ENCODE measurements around the gene SYT3. TPM values are rescaled to one million over a fixed set of nuclear protein-coding genes. Genes with fewer than 3 reads are reported as not detected.

The SYT3 gene
- total and polyA plus RNA-seq, 2 donors (not counting 3 experiments of a cell fraction or from before 2014, with no cell fraction given) = 0.11 to 0.53 TPM

DNA sequence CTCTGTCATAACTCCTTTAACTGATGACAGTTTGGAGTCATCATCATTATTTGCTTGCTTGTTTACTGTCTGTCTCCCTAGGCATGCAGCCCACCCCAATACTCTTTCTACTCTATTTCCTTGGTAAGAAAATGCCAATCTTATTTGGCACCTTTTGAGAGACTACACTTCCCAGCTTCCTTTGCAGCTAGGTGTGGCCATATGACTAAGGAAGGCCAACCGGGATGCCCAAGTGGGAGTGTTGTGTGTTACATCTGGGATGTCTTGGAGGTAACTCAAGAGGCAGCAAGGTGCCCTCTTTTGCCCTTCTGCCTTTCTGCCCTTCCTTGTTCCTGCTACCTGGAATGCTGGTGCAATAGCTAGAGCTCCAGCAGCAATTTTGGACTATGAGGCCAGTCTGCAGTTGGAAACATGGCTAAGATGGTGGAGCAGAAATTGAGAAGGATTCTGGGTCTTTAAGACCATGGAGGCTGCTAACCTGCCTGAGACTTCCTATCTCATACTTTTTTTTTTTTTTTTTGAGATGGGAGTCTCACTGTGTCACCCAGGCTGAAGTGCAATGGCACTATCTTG lies 37.0 kb upstream of the SYT3 start:
- Histone ChIP-seq H3K9me3 (replicated peaks; ENCODE audit: control insufficient read depth, insufficient read depth, low read length) (no peaks in the 10 kb centered on the region), H2AFZ (ENCODE audit: low read depth, low read length) (no peak overlapping the region), H3K4me2 (ENCODE audit: insufficient read depth, low read length) (no peak overlapping the region), H3K9me1 (replicated peaks; ENCODE audit: control insufficient read depth, extremely low read depth, insufficient read depth, low read length) (no peaks in the 10 kb centered on the region), H3K27ac (ENCODE audit: insufficient read depth, low read depth, low read length) (no peak overlapping the region), H3K4me3 (replicated peaks in 1 of 3; ENCODE audit: insufficient read depth in 1 of 3, low read depth in 1 of 3, low read length in 3 of 3) (no peak overlapping the region), H3K27me3 (ENCODE audit: control insufficient read depth in 2 of 2, insufficient read depth in 2 of 2, low read length in 2 of 2) (peaks cover 0 to 4% of the 10 kb centered on the region in 2 experiments), H3K79me2 (ENCODE audit: control insufficient read depth, insufficient read depth, low read length) (no peaks in the 10 kb centered on the region), H4K20me1 (replicated peaks; ENCODE audit: control insufficient read depth, extremely low read depth, insufficient read depth, low read length) (no peaks in the 10 kb centered on the region), H3K36me3 (ENCODE audit: control insufficient read depth in 2 of 2, extremely low read depth in 1 of 2, insufficient read depth in 2 of 2, low read length in 2 of 2) (no peaks in the 10 kb centered on the region), H3K4me1 (ENCODE audit: control insufficient read depth, extremely low read depth, insufficient read depth, low read length) (no peaks in the 10 kb centered on the region), H3K9ac (replicated peaks; ENCODE audit: extremely low read depth, insufficient read depth, low read length) (no peak overlapping the region)
- BruUV-seq (replicated peaks) = no TSS peak
- ChIA-PET CTCF (interaction anchor here (2.3 kb wide), 1 partner anchor 27 kb away, joined by 4 read pairs; no protein-coding TSS in a partner anchor), POLR2A (no interaction called here)
- no peak for DNase-seq (ENCODE audit: low read depth, low spot score)
- intact Hi-C loops (cut with micrococcal nuclease) (no loop called here), dilution Hi-C loops (cut with MboI; ENCODE audit: extremely low pct_ligation_motif_present, low sequenced_read_pairs) (no loop called here)
- no peak for FAIRE-seq
- TF ChIP-seq EZH2 (IDR thresholded peaks at IDR 0.05; ENCODE audit: borderline replicate concordance, low read depth, low read length, severe bottlenecking) (no peak), CTCF (IDR thresholded peaks at IDR 0.05; ENCODE audit: extremely low read depth in 1 of 2, insufficient read depth in 1 of 2, low read depth in 1 of 2, low read length in 2 of 2) (no peak), FOS (IDR thresholded peaks at IDR 0.05; ENCODE audit: borderline replicate concordance, insufficient read depth, low read length) (no peak)

DNA sequence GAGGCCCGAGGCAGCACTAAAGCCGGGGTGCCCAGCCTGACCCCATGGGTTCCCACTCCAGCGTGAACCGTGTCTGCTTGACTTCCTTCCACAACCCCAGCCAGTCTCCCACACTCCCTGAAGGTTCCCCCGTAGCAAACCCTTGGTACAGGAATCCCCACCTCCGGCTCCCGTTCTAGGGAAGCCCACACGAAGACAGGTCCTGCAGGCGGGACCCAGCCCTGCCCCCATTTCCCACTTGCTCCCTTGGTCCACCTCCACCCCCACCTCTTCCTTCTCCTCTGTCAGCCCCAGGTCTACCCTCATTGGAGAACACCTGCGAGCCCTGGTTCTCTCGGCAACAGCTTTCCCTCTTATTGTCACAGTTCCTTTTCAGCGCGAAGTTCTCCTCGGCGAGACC lies 33.4 kb upstream of the SYT3 start:
- Histone ChIP-seq H3K27me3 (ENCODE audit: control insufficient read depth in 2 of 2, insufficient read depth in 2 of 2, low read length in 2 of 2) (peaks cover 9 to 11% of the 10 kb centered on the region in 2 experiments), H3K9me3 (replicated peaks; ENCODE audit: control insufficient read depth, insufficient read depth, low read length) (no peaks in the 10 kb centered on the region), H3K4me1 (ENCODE audit: control insufficient read depth, extremely low read depth, insufficient read depth, low read length) (no peaks in the 10 kb centered on the region), H3K9ac (replicated peaks; ENCODE audit: extremely low read depth, insufficient read depth, low read length) (no peak overlapping the region), H2AFZ (ENCODE audit: low read depth, low read length) (no peak overlapping the region), H3K4me3 (replicated peaks in 1 of 3; ENCODE audit: insufficient read depth in 1 of 3, low read depth in 1 of 3, low read length in 3 of 3) (no peak overlapping the region), H3K9me1 (replicated peaks; ENCODE audit: control insufficient read depth, extremely low read depth, insufficient read depth, low read length) (no peaks in the 10 kb centered on the region), H3K27ac (ENCODE audit: insufficient read depth, low read depth, low read length) (no peak overlapping the region), H3K36me3 (ENCODE audit: control insufficient read depth in 2 of 2, extremely low read depth in 1 of 2, insufficient read depth in 2 of 2, low read length in 2 of 2) (no peaks in the 10 kb centered on the region), H4K20me1 (replicated peaks; ENCODE audit: control insufficient read depth, extremely low read depth, insufficient read depth, low read length) (no peaks in the 10 kb centered on the region), H3K79me2 (ENCODE audit: control insufficient read depth, insufficient read depth, low read length) (no peaks in the 10 kb centered on the region), H3K4me2 (ENCODE audit: insufficient read depth, low read length) (no peak overlapping the region)
- dilution Hi-C loops (cut with MboI; ENCODE audit: extremely low pct_ligation_motif_present, low sequenced_read_pairs) (no loop called here), intact Hi-C loops (cut with micrococcal nuclease) (no loop called here)
- TF ChIP-seq CTCF (IDR thresholded peaks at IDR 0.05; ENCODE audit: extremely low read depth in 1 of 2, insufficient read depth in 1 of 2, low read depth in 1 of 2, low read length in 2 of 2) (no peak), POLR2A (IDR thresholded peaks at IDR 0.05; ENCODE audit: low read depth, low read length) (no peak), JUN (IDR thresholded peaks at IDR 0.05; ENCODE audit: borderline replicate concordance, insufficient read depth, insufficient read length, low read depth) (no peak), EZH2 (IDR thresholded peaks at IDR 0.05; ENCODE audit: borderline replicate concordance, low read depth, low read length, severe bottlenecking) (no peak), GATA2 (IDR thresholded peaks at IDR 0.05; ENCODE audit: insufficient read depth, insufficient read length, low read depth, low read length) (no peak), MYC (IDR thresholded peaks at IDR 0.05; ENCODE audit: low read depth, low read length) (no peak), FOS (IDR thresholded peaks at IDR 0.05; ENCODE audit: borderline replicate concordance, insufficient read depth, low read length) (no peak), POLR2AphosphoS5 (IDR thresholded peaks at IDR 0.05; ENCODE audit: insufficient read depth, low read depth, low read length) (no peak)
- TF ChIP-seq, protein P1, sequence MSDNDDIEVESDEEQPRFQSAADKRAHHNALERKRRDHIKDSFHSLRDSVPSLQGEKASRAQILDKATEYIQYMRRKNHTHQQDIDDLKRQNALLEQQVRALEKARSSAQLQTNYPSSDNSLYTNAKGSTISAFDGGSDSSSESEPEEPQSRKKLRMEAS (IDR thresholded peaks at IDR 0.05; ENCODE audit: insufficient read depth, insufficient read length) = no peak
- ChIA-PET CTCF (no interaction called here), POLR2A (no interaction called here)
- FAIRE-seq (no peak), DNase-seq (ENCODE audit: low read depth, low spot score) (no peak)
- no TSS peak for BruUV-seq (replicated peaks)
